H54 (cell line): ENCODE data around the gene ATP8B3.
A peak's percentile ranks its signal among the peaks of the same experiment; 100 is the strongest.

ENCODE experiments used
- DNase-seq: peaks from one replicate; pipeline ENCODE4 v3.0.0; 2011; ENCODE audit warnings: low spot score, mixed read lengths; ENCODE audit not compliant: insufficient read length
- FAIRE-seq: peaks from 3 replicates; lab custom pipeline; 2011; peaks lifted over from hg19 to GRCh38; lab: Jason Lieb, UNC
- POLR2A ChIP-seq: IDR thresholded peaks from 2 replicates; pipeline ENCODE4 v1.6.1; 2011; ENCODE audit warnings: low read depth, mild to moderate bottlenecking, low read length

ATP8B3 gene

GRCh38 chr19:1776606-1777147, 35.4 kb downstream of the ATP8B3 start:
- DNase-seq (no peak), FAIRE-seq (no peak)
- TF ChIP-seq POLR2A: no peak

- FAIRE-seq: no peak
- DNase-seq: no peak
- no peak for TF ChIP-seq POLR2A
Observed at GRCh38 chr19:1775951-1776605, 36.0 kb downstream of the ATP8B3 start.

- FAIRE-seq: no peak
- no peak for TF ChIP-seq POLR2A
- no peak for DNase-seq
Observed at GRCh38 chr19:1774989-1775772, 36.9 kb downstream of the ATP8B3 start.

- DNase-seq: peak; percentile 91
- FAIRE-seq: peak; percentile 91
- no peak for TF ChIP-seq POLR2A
Observed at GRCh38 chr19:1773184-1773583, 38.9 kb downstream of the ATP8B3 start.

GRCh38 chr19:1770866-1771576, 41.1 kb downstream of the ATP8B3 start:
- DNase-seq: no peak
- TF ChIP-seq POLR2A: no peak
- no peak for FAIRE-seq

GRCh38 chr19:1769645-1769985, 42.5 kb downstream of the ATP8B3 start:
- FAIRE-seq (no peak), DNase-seq (no peak)
- no peak for TF ChIP-seq POLR2A

- TF ChIP-seq POLR2A: no peak
- FAIRE-seq (no peak), DNase-seq (no peak)
Observed at GRCh38 chr19:1768918-1769644, 43.0 kb downstream of the ATP8B3 start.

GRCh38 chr19:1768248-1768647, 43.8 kb downstream of the ATP8B3 start:
- no peak for DNase-seq
- FAIRE-seq: no peak
- TF ChIP-seq POLR2A: no peak

GRCh38 chr19:1767464-1767933, 44.6 kb downstream of the ATP8B3 start:
- peak; percentile 84 for DNase-seq
- FAIRE-seq: no peak
- no peak for TF ChIP-seq POLR2A

GRCh38 chr19:1766800-1767352, 45.2 kb downstream of the ATP8B3 start:
- no peak for TF ChIP-seq POLR2A
- no peak for FAIRE-seq
- peak; percentile 86 for DNase-seq

GRCh38 chr19:1765904-1766799, 45.9 kb downstream of the ATP8B3 start:
- no peak for DNase-seq
- no peak for FAIRE-seq
- TF ChIP-seq POLR2A: no peak

- FAIRE-seq (no peak), DNase-seq (no peak)
- TF ChIP-seq POLR2A: no peak
Observed at GRCh38 chr19:1765232-1765903, 46.7 kb downstream of the ATP8B3 start.
